Right cardiac atrium (tissue), 5 donors: ENCODE measurements around the gene ANKS1A. TPM values are rescaled to one million over a fixed set of nuclear protein-coding genes. Genes with fewer than 3 reads are reported as not detected.

ENCODE experiments used
- ATAC-seq, 2 donors: fragments of 200-7000 bp; cut with Tn5 transposase; one replicate each; pipeline versions ENCODE4 v1.8.0 to v1.9.1; 2020; ENCODE audit warnings: moderate library complexity in 2 of 2, mild to moderate bottlenecking in 1 of 2
- DNase-seq, 3 donors: peaks; one replicate each; pipeline ENCODE4 v3.0.0-alpha.2; 2020
- H3K27ac ChIP-seq: one replicate; pipeline ENCODE4 v1.5.1; 2013; ENCODE audit warnings: mild to moderate bottlenecking, low read length, control low read depth, moderate library complexity
- H3K27me3 ChIP-seq: one replicate; pipeline ENCODE4 v1.6.1; 2013; ENCODE audit not compliant: control insufficient read depth, insufficient read depth
- H3K4me1 ChIP-seq: one replicate; pipeline ENCODE4 v1.6.1; 2013; ENCODE audit warnings: low read length; ENCODE audit not compliant: control insufficient read depth, insufficient read depth
- H3K4me3 ChIP-seq: one replicate; pipeline ENCODE4 v1.5.1; 2013; ENCODE audit warnings: low read length, control low read depth
- H3K9me3 ChIP-seq: one replicate; pipeline ENCODE4 v1.6.1; 2013; ENCODE audit warnings: low read length; ENCODE audit not compliant: control insufficient read depth
- WGBS: extraction: QIAGEN DNeasy Blood & Tissue Kit; methylation state at CpG from one replicate; pipeline ENCODE4 v1.1.7; 2013; 5-methylcytosine and 5-hydroxymethylcytosine counted together
- intact Hi-C, 4 donors: fragments of 100-400 bp; cut with DNase I; formaldehyde crosslinking; loops; one replicate each; pipeline versions ENCODE4 v1.11.0 to v1.14.0; 2022 to 2023
- polyA plus RNA-seq: library from polyadenylated mRNA; stranded (reverse); fragments of 200-250 nt; gene quantifications from one replicate; pipeline ENCODE4 v1.2.3, GENCODE V29; 2013
- total RNA-seq, 4 donors: library from RNA; stranded (reverse); fragmentation: NEBNext Ultra II Directional; extraction: Animal tissue kit (Norgen Biotek cat#: 25700); gene quantifications; one replicate each; pipeline ENCODE4 v1.2.1, GENCODE V29; 2021
- donor health status: healthy with polysubstance abuse.
- donor health status: DM: no; HTN: yes; CAD: no.
- donor health status: DM: no; HTN: no; CAD: no.
- donor health status: DM: no; HTN: yes; CAD: no; lungs with severe emphysema.
- donor health status: DM: yes; HTN: yes; CAD: no.

ANKS1A gene
- total and polyA plus RNA-seq, 5 donors = 11.5 to 28.5 (median 27.1) TPM

- no peak overlapping the region for H3K27ac ChIP-seq
- no peaks in the 10 kb centered on the region for H3K4me1 ChIP-seq
- 42% methylated on average over 2 of the region's 2 CpGs for WGBS
- H3K4me3 ChIP-seq = no peak overlapping the region
- ATAC-seq (peak in 1 of 2 donors; percentile 36), DNase-seq (no peak)
- intact Hi-C loops = no loop called here
- H3K27me3 ChIP-seq = no peaks in the 10 kb centered on the region
- H3K9me3 ChIP-seq = no peaks in the 10 kb centered on the region
Observed at GRCh38 chr6:35139470-35139869, 250.4 kb downstream of the ANKS1A start.

- ATAC-seq = peak; percentile 39 to 58
- no peaks in the 10 kb centered on the region for H3K4me1 ChIP-seq
- intact Hi-C loops = loop anchor here (2.0 to 10.0 kb wide), 4 partner anchors 65 to 153 kb away; no protein-coding TSS in a partner anchor
- WGBS = 32% methylated on average over 17 of the region's 17 CpGs
- H3K9me3 ChIP-seq = no peaks in the 10 kb centered on the region
- DNase-seq = peak in 2 of 3 donors; percentile 38 to 55
- H3K4me3 ChIP-seq = no peak overlapping the region
- H3K27ac ChIP-seq = no peak overlapping the region
- H3K27me3 ChIP-seq = no peaks in the 10 kb centered on the region
Observed at GRCh38 chr6:35139924-35140638, 251.0 kb downstream of the ANKS1A start.

- H3K9me3 ChIP-seq = no peaks in the 10 kb centered on the region
- intact Hi-C loops = loop anchor here (2.0 to 10.0 kb wide), 4 partner anchors 64 to 154 kb away; no protein-coding TSS in a partner anchor
- ATAC-seq (peak in 1 of 2 donors; percentile 13), DNase-seq (peak in 1 of 3 donors; percentile 59)
- H3K27ac ChIP-seq = no peak overlapping the region
- no peaks in the 10 kb centered on the region for H3K27me3 ChIP-seq
- 44% methylated on average over 15 of the region's 15 CpGs for WGBS
- H3K4me3 ChIP-seq = no peak overlapping the region
- H3K4me1 ChIP-seq = no peaks in the 10 kb centered on the region
Observed at GRCh38 chr6:35140639-35141006, 251.6 kb downstream of the ANKS1A start.

Other genes with a start within 250 kb of the ANKS1A start
- gene ILRUN, start 192.5 kb upstream of the ANKS1A start, total RNA-seq = 100 to 1,000 TPM; 120 to 150 (median 134) TPM
- 116 TPM for gene ILRUN, start 192.5 kb upstream of the ANKS1A start, polyA plus RNA-seq
- 100 to 1,000 TPM in 3 of 4 donors, 10 to 100 TPM in 1; 88.3 to 155 (median 120) TPM for gene SNRPC, start 131.8 kb upstream of the ANKS1A start, total RNA-seq
- 236 TPM for gene SNRPC, start 131.8 kb upstream of the ANKS1A start, polyA plus RNA-seq
- 10 to 100 TPM; 13.0 to 18.8 (median 17.5) TPM for gene BLTP3A, start 97.2 kb upstream of the ANKS1A start, total RNA-seq
- 4.4 TPM for gene BLTP3A, start 97.2 kb upstream of the ANKS1A start, polyA plus RNA-seq
- 10 to 100 TPM; 18.0 to 23.0 (median 19.3) TPM for gene TAF11, start 1.2 kb upstream of the ANKS1A start, total RNA-seq
- gene TAF11, start 1.2 kb upstream of the ANKS1A start, polyA plus RNA-seq = 25.1 TPM